ENCODE results near the gene RBM38.

DNA sequence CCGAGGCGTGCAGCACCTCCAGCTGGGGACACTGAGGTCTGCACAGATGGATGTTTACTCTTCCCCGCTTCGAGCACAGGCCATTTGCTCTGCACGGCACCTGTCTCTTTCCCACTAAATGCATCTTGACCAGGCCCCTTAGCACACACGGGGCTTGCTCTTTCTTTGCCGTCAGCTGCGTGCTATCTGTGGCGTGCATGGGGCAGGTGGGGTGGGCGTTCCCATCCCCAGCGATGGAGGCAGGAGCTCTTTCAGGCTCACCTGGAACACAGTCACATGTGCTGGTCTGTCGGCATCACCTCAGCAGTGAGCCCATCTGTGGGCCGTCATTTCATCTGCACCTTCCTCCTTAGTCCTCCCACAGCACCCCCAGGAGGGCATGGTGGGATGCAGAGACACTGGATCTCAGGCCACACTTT lies 35.1 kb downstream of the RBM38 start:
- TF ChIP-seq, protein P1, sequence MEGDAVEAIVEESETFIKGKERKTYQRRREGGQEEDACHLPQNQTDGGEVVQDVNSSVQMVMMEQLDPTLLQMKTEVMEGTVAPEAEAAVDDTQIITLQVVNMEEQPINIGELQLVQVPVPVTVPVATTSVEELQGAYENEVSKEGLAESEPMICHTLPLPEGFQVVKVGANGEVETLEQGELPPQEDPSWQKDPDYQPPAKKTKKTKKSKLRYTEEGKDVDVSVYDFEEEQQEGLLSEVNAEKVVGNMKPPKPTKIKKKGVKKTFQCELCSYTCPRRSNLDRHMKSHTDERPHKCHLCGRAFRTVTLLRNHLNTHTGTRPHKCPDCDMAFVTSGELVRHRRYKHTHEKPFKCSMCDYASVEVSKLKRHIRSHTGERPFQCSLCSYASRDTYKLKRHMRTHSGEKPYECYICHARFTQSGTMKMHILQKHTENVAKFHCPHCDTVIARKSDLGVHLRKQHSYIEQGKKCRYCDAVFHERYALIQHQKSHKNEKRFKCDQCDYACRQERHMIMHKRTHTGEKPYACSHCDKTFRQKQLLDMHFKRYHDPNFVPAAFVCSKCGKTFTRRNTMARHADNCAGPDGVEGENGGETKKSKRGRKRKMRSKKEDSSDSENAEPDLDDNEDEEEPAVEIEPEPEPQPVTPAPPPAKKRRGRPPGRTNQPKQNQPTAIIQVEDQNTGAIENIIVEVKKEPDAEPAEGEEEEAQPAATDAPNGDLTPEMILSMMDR (IDR thresholded peaks at IDR 0.05) = no peak
- TF ChIP-seq POLR2AphosphoS5 (IDR thresholded peaks at IDR 0.05) (no peak), POLR2A (IDR thresholded peaks at IDR 0.05; ENCODE audit: low read depth) (no peak)

All from esophagus muscularis mucosa (tissue), 3 donors.